ENCODE data around the gene SPATA3.

SPATA3 gene

GRCh38 chr2:230981704-230982103 lies 14.2 kb upstream of the SPATA3 start:
- TF ChIP-seq ZNF274 (IDR thresholded peaks at IDR 0.05; ENCODE audit: low read depth, low read length) (no peak), YY1 (IDR thresholded peaks at IDR 0.05; ENCODE audit: insufficient read depth, insufficient read length) (no peak), SUZ12 (IDR thresholded peaks at IDR 0.05; ENCODE audit: extremely low read depth, insufficient read depth, insufficient read length) (no peak)
- H3K9ac ChIP-seq (ENCODE audit: insufficient read length, low read depth) = no peak overlapping the region
- no peaks in the 10 kb centered on the region for H3K9me3 ChIP-seq (ENCODE audit: insufficient read depth, low read length)
- peaks cover 5% of the 10 kb centered on the region for H3K4me1 ChIP-seq (ENCODE audit: insufficient read depth, insufficient read length)
- H3K27me3 ChIP-seq (ENCODE audit: insufficient read depth, insufficient read length) = no peaks in the 10 kb centered on the region
- no peak overlapping the region for H3K4me3 ChIP-seq (ENCODE audit: insufficient read length, low read depth)
- no peak for DNase-seq (ENCODE audit: low read depth, low spot score)
- no peaks in the 10 kb centered on the region for H3K36me3 ChIP-seq (ENCODE audit: insufficient read depth, insufficient read length, low read length)

GRCh38 chr2:230982126-230982525 lies 13.8 kb upstream of the SPATA3 start:
- Histone ChIP-seq H3K36me3 (ENCODE audit: insufficient read depth, insufficient read length, low read length) (no peaks in the 10 kb centered on the region), H3K9ac (ENCODE audit: insufficient read length, low read depth) (no peak overlapping the region), H3K4me3 (ENCODE audit: insufficient read length, low read depth) (no peak overlapping the region), H3K9me3 (ENCODE audit: insufficient read depth, low read length) (no peaks in the 10 kb centered on the region), H3K4me1 (ENCODE audit: insufficient read depth, insufficient read length) (peaks cover 5% of the 10 kb centered on the region), H3K27me3 (ENCODE audit: insufficient read depth, insufficient read length) (no peaks in the 10 kb centered on the region)
- no peak for DNase-seq (ENCODE audit: low read depth, low spot score)
- TF ChIP-seq ZNF274 (IDR thresholded peaks at IDR 0.05; ENCODE audit: low read depth, low read length) (no peak), SUZ12 (IDR thresholded peaks at IDR 0.05; ENCODE audit: extremely low read depth, insufficient read depth, insufficient read length) (no peak), YY1 (IDR thresholded peaks at IDR 0.05; ENCODE audit: insufficient read depth, insufficient read length) (no peak)

GRCh38 chr2:230982528-230982927 lies 13.4 kb upstream of the SPATA3 start:
- DNase-seq (ENCODE audit: low read depth, low spot score) = no peak
- TF ChIP-seq SUZ12 (IDR thresholded peaks at IDR 0.05; ENCODE audit: extremely low read depth, insufficient read depth, insufficient read length) = no peak
- TF ChIP-seq YY1 (IDR thresholded peaks at IDR 0.05; ENCODE audit: insufficient read depth, insufficient read length) = no peak
- TF ChIP-seq ZNF274 (IDR thresholded peaks at IDR 0.05; ENCODE audit: low read depth, low read length) = no peak
- no peaks in the 10 kb centered on the region for H3K9me3 ChIP-seq (ENCODE audit: insufficient read depth, low read length)
- H3K4me3 ChIP-seq (ENCODE audit: insufficient read length, low read depth) = no peak overlapping the region
- no peaks in the 10 kb centered on the region for H3K36me3 ChIP-seq (ENCODE audit: insufficient read depth, insufficient read length, low read length)
- H3K4me1 ChIP-seq (ENCODE audit: insufficient read depth, insufficient read length) = peaks cover 5% of the 10 kb centered on the region
- H3K27me3 ChIP-seq (ENCODE audit: insufficient read depth, insufficient read length) = no peaks in the 10 kb centered on the region
- H3K9ac ChIP-seq (ENCODE audit: insufficient read length, low read depth) = no peak overlapping the region

GRCh38 chr2:230983566-230983965 lies 12.4 kb upstream of the SPATA3 start:
- TF ChIP-seq SUZ12 (IDR thresholded peaks at IDR 0.05; ENCODE audit: extremely low read depth, insufficient read depth, insufficient read length) (no peak), ZNF274 (IDR thresholded peaks at IDR 0.05; ENCODE audit: low read depth, low read length) (no peak), YY1 (IDR thresholded peaks at IDR 0.05; ENCODE audit: insufficient read depth, insufficient read length) (no peak)
- H3K4me1 ChIP-seq (ENCODE audit: insufficient read depth, insufficient read length) = peaks cover 5% of the 10 kb centered on the region

GRCh38 chr2:230984393-230985220 lies 11.3 kb upstream of the SPATA3 start:
- TF ChIP-seq YY1 (IDR thresholded peaks at IDR 0.05; ENCODE audit: insufficient read depth, insufficient read length) (no peak), SUZ12 (IDR thresholded peaks at IDR 0.05; ENCODE audit: extremely low read depth, insufficient read depth, insufficient read length) (no peak), ZNF274 (IDR thresholded peaks at IDR 0.05; ENCODE audit: low read depth, low read length) (no peak)
- no peak overlapping the region for H3K4me3 ChIP-seq (ENCODE audit: insufficient read length, low read depth)
- no peaks in the 10 kb centered on the region for H3K9me3 ChIP-seq (ENCODE audit: insufficient read depth, low read length)
- no peaks in the 10 kb centered on the region for H3K36me3 ChIP-seq (ENCODE audit: insufficient read depth, insufficient read length, low read length)
- H3K4me1 ChIP-seq (ENCODE audit: insufficient read depth, insufficient read length) = peaks cover 5% of the 10 kb centered on the region
- DNase-seq (ENCODE audit: low read depth, low spot score) = no peak
- H3K27me3 ChIP-seq (ENCODE audit: insufficient read depth, insufficient read length) = no peaks in the 10 kb centered on the region
- H3K9ac ChIP-seq (ENCODE audit: insufficient read length, low read depth) = no peak overlapping the region

More at GRCh38 chr2:230983566-230983965, 12.4 kb upstream of the SPATA3 start:
- Histone ChIP-seq H3K27me3 (ENCODE audit: insufficient read depth, insufficient read length) (no peaks in the 10 kb centered on the region), H3K36me3 (ENCODE audit: insufficient read depth, insufficient read length, low read length) (no peaks in the 10 kb centered on the region), H3K9ac (ENCODE audit: insufficient read length, low read depth) (no peak overlapping the region), H3K9me3 (ENCODE audit: insufficient read depth, low read length) (no peaks in the 10 kb centered on the region), H3K4me3 (ENCODE audit: insufficient read length, low read depth) (no peak overlapping the region)
- no peak for DNase-seq (ENCODE audit: low read depth, low spot score)

- no peak for DNase-seq (ENCODE audit: low read depth, low spot score)
Measured at GRCh38 chr2:230985519-230986231, 10.2 kb upstream of the SPATA3 start.

More at GRCh38 chr2:230985519-230986231, 10.2 kb upstream of the SPATA3 start:
- H3K36me3 ChIP-seq (ENCODE audit: insufficient read depth, insufficient read length, low read length) = no peaks in the 10 kb centered on the region
- H3K9me3 ChIP-seq (ENCODE audit: insufficient read depth, low read length) = no peaks in the 10 kb centered on the region
- TF ChIP-seq ZNF274 (IDR thresholded peaks at IDR 0.05; ENCODE audit: low read depth, low read length) (no peak), YY1 (IDR thresholded peaks at IDR 0.05; ENCODE audit: insufficient read depth, insufficient read length) (no peak), SUZ12 (IDR thresholded peaks at IDR 0.05; ENCODE audit: extremely low read depth, insufficient read depth, insufficient read length) (no peak)
- no peak overlapping the region for H3K4me3 ChIP-seq (ENCODE audit: insufficient read length, low read depth)
- H3K27me3 ChIP-seq (ENCODE audit: insufficient read depth, insufficient read length) = no peaks in the 10 kb centered on the region
- no peak overlapping the region for H3K9ac ChIP-seq (ENCODE audit: insufficient read length, low read depth)
- peaks cover 5% of the 10 kb centered on the region for H3K4me1 ChIP-seq (ENCODE audit: insufficient read depth, insufficient read length)

All from NT2/D1 (cell line).